BLaER1 (cell line): ENCODE data around the gene TIGIT.

Experiments
- H3K27ac ChIP-seq: shearing (Covaris generic); formaldehyde crosslinking; 2 replicates; pipeline ENCODE4 v1.8.1; 2022
- H3K27me3 ChIP-seq: shearing (Covaris generic); formaldehyde crosslinking; 2 replicates; pipeline ENCODE4 v1.8.1; 2022
- H3K36me3 ChIP-seq: shearing (Covaris generic); formaldehyde crosslinking; 2 replicates; pipeline ENCODE4 v1.8.1; 2022
- H3K4me1 ChIP-seq: shearing (Covaris generic); formaldehyde crosslinking; 2 replicates; pipeline ENCODE4 v1.8.1; 2022
- H3K4me2 ChIP-seq: shearing (Covaris generic); formaldehyde crosslinking; 2 replicates; pipeline ENCODE4 v1.8.1; 2022
- H3K4me3 ChIP-seq: shearing (Covaris generic); formaldehyde crosslinking; 2 replicates; pipeline ENCODE4 v1.8.1; 2022
- H3K9ac ChIP-seq: shearing (Covaris generic); formaldehyde crosslinking; 2 replicates; pipeline ENCODE4 v1.8.1; 2022
- H3K9me3 ChIP-seq: shearing (Covaris generic); formaldehyde crosslinking; 2 replicates; pipeline ENCODE4 v1.8.1; 2022
- H4K20me1 ChIP-seq: shearing (Covaris generic); formaldehyde crosslinking; 2 replicates; pipeline ENCODE4 v1.8.1; 2022
- Cebpa-rat ChIP-seq: shearing (Covaris generic); IDR thresholded peaks from 2 replicates; pipeline ENCODE4 v1.8.1; 2022

The TIGIT gene

DNA sequence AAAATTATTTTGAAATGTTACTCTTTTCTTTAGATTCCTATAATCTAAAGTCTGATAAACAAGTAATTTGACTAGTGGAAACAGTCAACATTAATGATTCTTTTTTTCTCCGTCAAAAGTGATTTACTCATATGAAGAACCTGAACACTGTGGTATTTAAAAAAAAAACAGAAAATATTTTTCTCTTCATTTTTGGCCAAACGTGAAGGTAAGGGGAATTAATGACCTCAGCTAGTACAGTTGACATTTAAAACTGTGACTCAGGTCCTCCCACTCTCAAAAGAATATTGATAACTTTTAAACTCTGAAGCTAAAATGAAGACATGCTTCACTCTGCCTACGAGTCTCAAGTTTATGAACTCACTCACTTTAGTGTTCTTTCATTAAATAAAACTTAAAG is 34.5 kb downstream of the TIGIT start:
- 0 out of 2 replicates have a peak, but pooled peaks cover 8% of the 10 kb centered on the region for H3K9me3 ChIP-seq
- H3K27me3 ChIP-seq: no peaks in the 10 kb centered on the region
- no peak overlapping the region for H3K4me3 ChIP-seq
- no peaks in the 10 kb centered on the region for H3K36me3 ChIP-seq
- no peak overlapping the region for H3K27ac ChIP-seq
- TF ChIP-seq Cebpa-rat: no peak
- no peak overlapping the region for H3K9ac ChIP-seq
- peaks cover 4% of the 10 kb centered on the region; the same call in 1 of the 2 replicates for H3K4me1 ChIP-seq
- H3K4me2 ChIP-seq: no peak overlapping the region
- no peaks in the 10 kb centered on the region for H4K20me1 ChIP-seq

DNA sequence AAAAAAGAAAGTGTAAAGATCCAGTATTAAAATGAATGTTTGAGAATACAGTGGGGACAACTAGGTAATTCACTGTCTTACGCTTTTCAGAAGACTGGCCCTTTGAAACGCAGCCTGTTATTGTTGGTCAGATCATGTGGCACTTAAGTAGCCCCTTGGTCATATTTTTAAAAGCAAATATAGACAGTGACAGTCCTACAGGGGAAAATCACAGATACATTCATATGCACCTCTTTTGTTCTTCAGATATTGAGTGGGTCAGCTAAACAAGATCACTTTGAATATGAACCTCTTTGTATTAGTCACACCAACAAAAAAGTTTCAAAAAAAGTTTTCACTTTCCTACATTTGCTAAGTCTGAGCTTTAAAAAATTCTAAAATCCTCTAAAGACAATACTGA is 36.0 kb downstream of the TIGIT start:
- H3K4me3 ChIP-seq: no peak overlapping the region
- H4K20me1 ChIP-seq: no peaks in the 10 kb centered on the region
- H3K27ac ChIP-seq: no peak overlapping the region
- 0 out of 2 replicates have a peak, but pooled peaks cover 8% of the 10 kb centered on the region for H3K9me3 ChIP-seq
- peaks cover under 1% of the 10 kb centered on the region; the same call in 1 of the 2 replicates for H3K4me1 ChIP-seq
- no peaks in the 10 kb centered on the region for H3K36me3 ChIP-seq
- TF ChIP-seq Cebpa-rat: no peak
- no peaks in the 10 kb centered on the region for H3K27me3 ChIP-seq
- no peak overlapping the region for H3K4me2 ChIP-seq
- no peak overlapping the region for H3K9ac ChIP-seq

DNA sequence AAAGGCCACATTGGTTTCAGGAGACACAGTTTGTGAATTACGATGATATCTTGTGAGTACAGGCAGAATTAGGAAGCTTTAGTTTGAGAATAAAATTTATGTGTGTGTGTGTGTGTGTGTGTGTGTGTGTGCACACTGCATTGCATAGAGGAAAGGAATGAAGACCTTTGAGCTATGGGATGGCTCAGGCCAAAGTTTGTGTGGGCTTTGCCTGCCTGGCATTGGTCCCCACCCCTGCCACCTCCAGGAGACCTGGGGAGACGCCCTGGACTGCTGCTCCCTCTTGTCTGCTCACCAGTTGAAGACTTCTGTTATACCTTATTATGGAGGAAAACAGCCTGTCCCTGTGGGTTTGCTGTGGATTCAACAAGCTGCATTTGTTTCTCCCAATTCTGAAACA is 37.2 kb downstream of the TIGIT start:
- H4K20me1 ChIP-seq: no peaks in the 10 kb centered on the region
- H3K9ac ChIP-seq: no peak overlapping the region
- TF ChIP-seq Cebpa-rat: no peak
- no peaks in the 10 kb centered on the region for H3K27me3 ChIP-seq
- H3K4me1 ChIP-seq: no peaks in the 10 kb centered on the region
- H3K36me3 ChIP-seq: no peaks in the 10 kb centered on the region
- H3K4me2 ChIP-seq: no peak overlapping the region
- 0 out of 2 replicates have a peak, but pooled peaks cover 8% of the 10 kb centered on the region for H3K9me3 ChIP-seq
- no peak overlapping the region for H3K4me3 ChIP-seq
- H3K27ac ChIP-seq: no peak overlapping the region

DNA sequence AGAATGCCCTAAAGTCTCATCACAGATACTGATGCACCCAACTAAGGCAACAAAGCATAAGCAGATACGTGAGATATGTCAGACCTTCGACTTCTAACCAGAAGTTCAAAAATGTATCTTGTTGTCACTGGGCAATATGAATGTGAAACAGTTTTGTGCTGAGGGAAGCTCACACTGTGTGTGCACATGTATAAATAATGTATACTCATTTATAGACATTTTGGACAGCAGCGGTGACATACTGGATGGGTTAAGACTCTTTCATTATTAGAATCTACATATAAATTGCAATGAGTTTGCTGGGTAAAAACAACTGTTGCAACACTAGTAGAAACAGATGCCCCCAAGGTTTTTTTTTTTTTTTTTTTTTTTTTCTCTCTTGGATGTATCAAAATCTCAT is 37.9 kb downstream of the TIGIT start:
- Histone ChIP-seq H3K36me3 (no peaks in the 10 kb centered on the region), H3K4me3 (no peak overlapping the region), H3K4me2 (no peak overlapping the region), H3K27me3 (no peaks in the 10 kb centered on the region), H3K4me1 (no peaks in the 10 kb centered on the region), H3K9ac (no peak overlapping the region), H3K9me3 (0 out of 2 replicates have a peak, but pooled peaks cover 8% of the 10 kb centered on the region), H4K20me1 (no peaks in the 10 kb centered on the region), H3K27ac (no peak overlapping the region)
- TF ChIP-seq Cebpa-rat: no peak

DNA sequence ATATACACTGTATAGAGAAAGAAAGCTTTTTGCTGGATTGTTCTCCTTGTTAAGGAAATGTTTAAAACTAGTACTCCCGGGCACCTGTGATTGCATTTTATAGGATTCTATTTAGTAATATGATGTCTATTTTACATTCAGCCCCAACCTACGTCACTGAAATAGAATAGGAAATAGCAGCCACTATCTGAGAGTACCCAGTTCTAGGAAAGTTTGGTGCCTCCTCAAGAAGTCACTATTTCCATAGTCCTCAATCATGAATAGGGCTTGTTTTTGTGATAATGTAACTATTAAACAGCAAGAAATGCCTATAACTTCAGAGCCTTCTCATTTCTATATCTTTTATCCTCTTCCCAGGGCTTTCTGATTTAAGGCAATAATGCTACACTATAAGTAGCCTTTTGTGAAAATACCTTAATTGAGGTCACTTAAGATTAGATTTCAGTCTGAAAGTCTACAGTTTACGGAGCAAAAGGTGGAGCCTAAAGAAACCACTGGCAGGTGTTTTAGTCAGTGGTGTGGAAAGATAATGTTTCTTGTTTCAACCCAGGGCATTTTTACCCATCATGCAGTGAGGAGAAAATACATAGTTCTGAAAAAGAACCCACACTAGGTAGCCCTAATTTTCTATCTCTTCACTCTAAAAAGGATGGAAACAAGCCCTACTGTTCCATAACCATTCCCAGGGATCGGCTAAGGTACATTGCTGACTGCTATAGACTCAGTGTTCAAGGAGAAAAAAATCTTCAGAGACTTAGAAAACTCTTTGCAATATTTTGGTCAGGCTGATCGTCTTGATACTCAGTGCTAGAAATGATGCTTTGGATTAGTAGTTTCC is 38.7 kb downstream of the TIGIT start:
- Histone ChIP-seq H3K9me3 (0 out of 2 replicates have a peak, but pooled peaks cover 8% of the 10 kb centered on the region), H3K9ac (no peak overlapping the region), H3K27me3 (no peaks in the 10 kb centered on the region), H3K4me1 (no peaks in the 10 kb centered on the region), H3K36me3 (no peaks in the 10 kb centered on the region), H3K4me2 (no peak overlapping the region), H3K27ac (no peak overlapping the region), H4K20me1 (no peaks in the 10 kb centered on the region), H3K4me3 (no peak overlapping the region)
- no peak for TF ChIP-seq Cebpa-rat

DNA sequence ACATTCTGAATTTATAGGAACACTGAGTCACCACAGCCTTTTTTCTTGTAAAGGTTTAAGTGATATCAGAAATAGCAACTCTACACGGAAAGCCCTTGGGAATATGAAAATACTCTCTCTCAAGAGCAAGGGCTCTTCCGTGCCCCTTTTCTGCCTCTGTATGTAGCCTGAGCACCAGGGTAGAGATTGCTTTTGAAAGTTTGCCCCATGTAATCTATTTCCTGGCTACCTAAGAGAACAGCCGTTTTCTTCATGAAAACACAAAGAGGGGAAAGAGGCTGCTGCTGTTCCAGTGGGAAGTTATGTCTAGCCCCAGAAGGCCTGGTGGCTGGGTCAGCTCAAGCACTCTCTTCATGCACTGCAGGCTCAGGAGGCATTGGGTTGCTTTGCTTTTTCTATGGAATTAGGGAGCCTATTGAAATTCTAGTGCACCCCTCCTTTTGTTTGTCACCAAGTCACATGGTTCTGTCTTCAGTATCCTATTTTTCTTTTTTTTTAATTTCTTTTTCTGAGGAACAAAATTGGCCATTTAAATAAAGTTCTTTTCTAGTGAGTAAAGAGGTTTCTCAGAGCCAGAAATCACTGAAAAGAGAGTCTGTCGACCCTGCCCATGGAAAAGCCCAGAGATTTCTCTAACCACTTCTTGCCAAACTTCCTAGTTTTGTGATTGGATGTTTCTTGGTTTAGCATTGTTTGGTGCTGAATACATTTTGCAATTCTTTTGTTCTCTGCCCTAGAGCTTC is 39.5 kb downstream of the TIGIT start:
- no peaks in the 10 kb centered on the region for H3K4me1 ChIP-seq
- H3K36me3 ChIP-seq: no peaks in the 10 kb centered on the region
- no peak overlapping the region for H3K4me3 ChIP-seq
- H3K27ac ChIP-seq: no peak overlapping the region
- no peaks in the 10 kb centered on the region for H4K20me1 ChIP-seq
- H3K9me3 ChIP-seq: 0 out of 2 replicates have a peak, but pooled peaks cover 8% of the 10 kb centered on the region
- no peak overlapping the region for H3K9ac ChIP-seq
- H3K4me2 ChIP-seq: no peak overlapping the region
- H3K27me3 ChIP-seq: no peaks in the 10 kb centered on the region
- TF ChIP-seq Cebpa-rat: no peak

DNA sequence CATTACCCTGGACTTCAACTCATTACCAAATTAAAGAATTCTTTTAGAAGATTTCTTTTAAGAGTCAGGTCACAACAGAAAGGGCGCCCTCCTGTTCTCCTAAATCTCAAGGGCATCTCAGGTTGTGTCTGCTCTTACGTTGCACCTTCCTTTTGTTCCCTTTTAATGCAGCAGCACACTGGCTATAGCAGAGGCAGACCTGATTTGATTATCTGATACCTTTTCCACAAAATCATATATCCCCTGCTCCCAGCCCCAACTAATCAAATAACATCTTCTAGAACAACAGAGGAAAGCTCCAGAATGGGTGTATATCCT is 40.1 kb downstream of the TIGIT start:
- H3K27me3 ChIP-seq: no peaks in the 10 kb centered on the region
- peaks cover under 1% of the 10 kb centered on the region for H3K36me3 ChIP-seq
- no peak overlapping the region for H3K27ac ChIP-seq
- H4K20me1 ChIP-seq: no peaks in the 10 kb centered on the region
- TF ChIP-seq Cebpa-rat: no peak
- H3K9me3 ChIP-seq: 0 out of 2 replicates have a peak, but pooled peaks cover 8% of the 10 kb centered on the region
- no peak overlapping the region for H3K4me2 ChIP-seq
- no peaks in the 10 kb centered on the region for H3K4me1 ChIP-seq
- no peak overlapping the region for H3K4me3 ChIP-seq
- H3K9ac ChIP-seq: no peak overlapping the region

DNA sequence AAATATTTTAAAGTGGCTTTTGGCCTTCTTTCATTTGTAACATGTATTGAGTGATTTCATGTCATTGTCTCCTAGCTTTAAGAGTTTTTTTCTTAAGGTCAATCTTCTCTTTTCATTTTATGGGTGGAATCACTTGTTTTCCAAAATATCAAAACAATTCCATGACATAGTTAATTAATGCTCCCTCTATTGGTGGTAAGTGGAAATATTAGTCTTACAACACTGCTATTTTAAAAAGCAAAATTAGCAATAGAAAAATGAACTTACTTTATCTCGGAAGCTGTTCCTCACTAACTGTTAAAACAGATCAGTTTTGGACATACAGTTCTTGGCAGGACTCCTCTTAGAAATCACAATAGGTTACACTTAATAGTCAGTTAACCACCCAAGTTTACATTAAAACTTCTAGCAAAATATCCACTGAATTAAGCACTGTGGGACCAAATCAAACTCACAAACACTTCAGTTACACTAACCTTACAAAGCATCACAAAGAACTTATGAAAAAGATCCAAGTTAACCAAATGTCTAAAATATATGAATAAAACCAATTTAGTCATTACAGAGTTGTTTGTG is 42.4 kb downstream of the TIGIT start:
- H3K9ac ChIP-seq: no peak overlapping the region
- H4K20me1 ChIP-seq: no peaks in the 10 kb centered on the region
- no peaks in the 10 kb centered on the region for H3K27me3 ChIP-seq
- H3K4me1 ChIP-seq: no peaks in the 10 kb centered on the region
- H3K4me2 ChIP-seq: no peak overlapping the region
- TF ChIP-seq Cebpa-rat: no peak
- no peak overlapping the region for H3K27ac ChIP-seq
- H3K4me3 ChIP-seq: no peak overlapping the region
- H3K36me3 ChIP-seq: peaks cover 6% of the 10 kb centered on the region
- H3K9me3 ChIP-seq: 0 out of 2 replicates have a peak, but pooled peaks cover 8% of the 10 kb centered on the region

DNA sequence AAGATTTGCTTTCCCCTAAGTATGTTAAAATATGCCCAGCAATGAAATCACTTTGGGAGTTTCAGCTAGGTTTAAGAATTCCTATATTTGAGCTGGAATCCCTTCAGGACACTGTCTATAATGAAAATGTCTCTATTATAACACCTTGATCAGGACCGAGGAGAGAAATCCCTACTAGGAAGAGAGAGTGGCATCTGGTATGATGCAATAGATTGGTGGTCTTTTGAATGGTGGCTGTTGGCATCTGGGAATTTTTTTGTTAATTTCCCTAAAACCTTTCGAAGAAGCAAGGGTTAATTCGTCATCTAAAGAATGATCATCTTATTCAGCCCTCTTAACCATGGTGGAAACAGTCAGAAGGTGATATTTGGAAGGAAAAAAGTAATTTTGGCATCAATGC is 43.0 kb downstream of the TIGIT start:
- H4K20me1 ChIP-seq: no peaks in the 10 kb centered on the region
- H3K27me3 ChIP-seq: no peaks in the 10 kb centered on the region
- no peak overlapping the region for H3K27ac ChIP-seq
- TF ChIP-seq Cebpa-rat: no peak
- H3K4me2 ChIP-seq: no peak overlapping the region
- 0 out of 2 replicates have a peak, but pooled peaks cover 6% of the 10 kb centered on the region for H3K9me3 ChIP-seq
- no peaks in the 10 kb centered on the region for H3K4me1 ChIP-seq
- H3K9ac ChIP-seq: no peak overlapping the region
- H3K4me3 ChIP-seq: no peak overlapping the region
- peaks cover 6% of the 10 kb centered on the region for H3K36me3 ChIP-seq
